Measurements from ENCODE around the gene LPAR5.

- TF ChIP-seq CTCF (conservative IDR thresholded peaks at IDR 0.05; ENCODE audit: low read depth in 2 of 2) (no peak), POLR2AphosphoS5 (IDR thresholded peaks at IDR 0.05; ENCODE audit: low read depth) (no peak), EZH2 (IDR thresholded peaks at IDR 0.05; ENCODE audit: low read depth, unreplicated experiment) (no peak), REST (IDR thresholded peaks at IDR 0.05; ENCODE audit: unreplicated experiment) (no peak), EZH2phosphoT487 (IDR thresholded peaks at IDR 0.05; ENCODE audit: unreplicated experiment) (no peak), ETS1 (IDR thresholded peaks at IDR 0.05) (no peak), ZNF331 (CRISPR knock-in tag; IDR thresholded peaks at IDR 0.05; ENCODE audit: low read depth) (no peak)
These were observed 30.5 kb upstream of the LPAR5 start for GRCh38 chr12:6666211-6666610.
